Kidney capillary endothelial cell (primary cell): ENCODE measurements around the gene COLEC11.
"Not testable (repeated sequence)": the region's sequence is repeated elsewhere in the genome, so short reads cannot be mapped to it uniquely, and the experiment has no call there.

Experiments used
- DNase-seq: peaks from one replicate; pipeline ENCODE4 v3.0.0-alpha.2; 2018; ENCODE audit warnings: low spot score

The COLEC11 gene

GRCh38 chr2:3606028-3606369 lies 11.1 kb downstream of the COLEC11 start:
- no peak for DNase-seq

DNA sequence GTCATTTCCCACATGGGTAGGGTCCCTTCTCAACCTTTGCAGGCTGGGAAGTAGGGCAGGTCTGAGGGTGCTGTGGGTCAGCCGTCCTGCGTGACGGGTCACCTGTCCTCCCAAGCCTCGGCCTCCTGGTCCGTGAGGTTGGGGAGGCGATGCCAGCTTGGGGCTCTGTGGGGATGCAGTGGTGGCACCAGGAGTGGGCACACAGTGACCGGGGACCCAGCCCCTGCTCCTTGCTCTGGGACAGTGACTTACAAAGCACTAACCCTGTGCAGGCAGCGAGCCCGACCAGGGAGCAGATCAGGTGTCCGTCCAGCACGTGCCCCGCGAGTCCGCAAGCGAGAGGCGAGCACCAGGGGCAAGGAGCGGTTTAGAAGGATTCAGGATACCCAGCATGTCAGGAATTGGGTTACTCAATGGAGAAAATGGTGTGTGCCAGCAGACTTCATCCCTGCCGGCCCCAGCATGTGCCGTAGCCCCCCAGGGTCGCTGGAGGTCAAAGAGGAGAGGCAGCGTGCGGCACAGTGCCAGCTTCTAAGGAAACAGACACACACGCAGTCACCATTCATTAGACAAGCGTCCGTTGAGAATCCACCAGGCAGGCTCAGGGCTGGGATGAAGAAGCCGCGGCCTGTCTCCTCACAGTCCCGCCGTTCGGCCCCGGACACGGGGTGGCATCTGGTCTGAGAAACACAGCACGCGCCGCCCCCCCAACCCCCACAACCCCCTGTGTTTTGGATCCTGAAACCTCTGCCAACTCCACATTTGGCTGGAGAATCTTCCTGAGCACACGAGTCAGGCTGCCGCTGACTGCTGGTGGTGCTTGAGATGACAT lies 11.7 kb downstream of the COLEC11 start:
- no peak for DNase-seq

DNA sequence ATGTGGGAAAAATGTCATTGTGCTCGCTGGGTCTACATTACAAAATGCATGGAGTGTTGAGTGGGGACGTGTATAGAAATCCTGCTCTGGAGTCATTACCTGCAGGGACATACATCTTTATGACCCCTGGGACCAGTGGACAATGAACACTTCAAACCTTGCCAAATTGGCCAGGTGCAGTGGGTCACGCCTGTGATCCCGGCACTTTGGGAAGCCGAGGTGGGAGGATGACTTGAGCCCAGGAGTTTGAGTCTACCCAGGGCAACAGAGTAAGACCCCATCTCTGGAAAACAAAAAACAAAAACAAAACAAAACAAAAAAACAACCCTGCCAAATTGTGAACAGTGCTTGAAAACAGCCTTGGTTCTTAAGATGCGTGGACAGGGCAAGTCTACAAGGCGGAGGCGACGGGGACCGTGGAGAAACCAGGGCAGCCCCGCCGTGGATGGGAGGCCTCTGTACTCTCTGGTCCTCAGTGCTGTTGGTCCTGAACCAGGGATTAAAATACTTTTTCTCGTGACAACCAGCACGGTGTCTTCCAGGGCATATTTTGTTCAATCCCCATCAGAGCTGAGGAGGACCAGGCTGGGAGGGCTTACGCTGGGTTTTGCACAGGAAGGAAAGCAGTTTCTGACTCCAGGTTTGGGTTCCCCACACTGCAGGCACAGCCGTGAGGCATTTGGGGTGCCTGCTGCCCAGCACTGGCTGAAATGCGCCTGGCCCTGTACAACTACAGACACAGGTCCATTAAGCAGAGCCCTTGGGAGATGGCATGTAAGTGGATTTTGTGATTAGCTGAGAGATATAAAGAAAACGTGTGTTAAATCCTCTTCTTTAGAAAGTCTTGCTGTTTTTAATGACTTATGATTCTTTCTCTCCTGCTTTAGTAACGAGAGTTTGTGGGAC lies 13.7 kb downstream of the COLEC11 start:
- DNase-seq: no peak

- DNase-seq: not testable (repeated sequence)
These were observed 14.4 kb downstream of the COLEC11 start for GRCh38 chr2:3609279-3609673.

DNA sequence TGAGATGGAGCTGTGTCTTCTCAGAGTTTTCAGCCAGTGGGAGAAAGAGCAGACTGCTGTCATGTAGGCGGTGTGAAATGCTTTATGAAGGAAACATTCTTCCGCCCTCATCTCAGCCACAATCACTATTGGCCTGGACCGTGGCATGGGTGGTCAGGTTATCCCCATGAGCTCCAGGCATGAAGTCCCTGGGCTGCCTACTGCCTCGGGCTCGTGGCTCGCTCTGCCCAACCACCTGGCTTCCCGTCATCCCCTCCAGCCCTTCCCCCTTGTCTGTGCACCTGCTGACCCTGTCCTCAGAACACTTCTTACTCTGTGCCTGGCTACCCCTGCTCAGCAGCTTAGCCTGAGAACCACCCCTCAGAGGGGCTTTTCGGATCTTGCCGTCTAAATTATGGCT lies 15.5 kb downstream of the COLEC11 start:
- no peak for DNase-seq

DNA sequence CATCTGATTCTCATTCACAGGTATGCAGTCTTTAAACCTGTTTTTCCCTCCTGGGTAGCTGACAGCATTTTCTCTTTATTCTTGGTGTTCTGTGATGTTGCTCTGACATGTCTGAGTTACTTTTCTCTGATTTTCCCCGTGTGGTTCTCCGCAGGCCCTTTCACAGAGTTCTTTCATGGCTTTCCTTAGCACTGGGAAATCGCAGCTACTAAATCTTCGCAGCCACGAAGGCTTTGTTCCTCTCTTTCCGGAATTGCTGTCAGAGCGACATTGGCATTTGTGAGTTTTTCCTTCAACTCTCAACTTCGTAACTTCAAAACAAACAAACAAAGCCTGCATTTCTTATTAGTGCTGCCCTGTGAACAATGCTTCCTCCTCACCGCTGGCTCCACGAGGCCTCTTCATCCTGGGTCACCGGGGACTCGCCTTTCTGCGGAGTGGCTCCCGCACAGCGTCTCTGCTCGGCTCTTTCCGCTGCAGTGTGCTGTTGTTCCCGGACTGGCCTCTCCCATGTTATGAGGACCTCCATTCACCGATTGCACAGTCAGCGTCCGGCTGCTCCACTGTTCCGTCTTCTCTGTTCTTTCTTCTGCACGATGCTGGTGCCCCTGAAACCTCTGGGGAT lies 16.1 kb downstream of the COLEC11 start:
- no peak for DNase-seq

DNA sequence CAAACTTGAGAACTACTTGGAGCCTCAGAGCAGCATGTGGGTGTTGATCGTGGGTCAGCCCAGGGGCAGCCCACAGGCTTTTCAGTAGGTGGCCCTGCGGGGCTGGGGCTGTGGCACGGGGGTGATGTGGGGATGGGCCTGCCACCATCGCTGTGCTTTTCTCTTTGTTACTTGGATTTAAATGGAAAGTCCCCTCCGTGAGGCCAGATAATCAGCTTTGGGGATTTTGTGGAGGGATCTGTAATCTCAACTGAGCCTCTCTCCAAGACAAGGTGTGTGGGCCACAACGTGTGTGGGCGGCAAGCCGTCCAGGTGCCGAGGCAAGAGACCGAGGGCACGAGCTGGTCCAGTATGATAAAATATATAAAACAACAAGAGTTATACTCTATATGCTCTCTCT lies 16.7 kb downstream of the COLEC11 start:
- DNase-seq: no peak

GRCh38 chr2:3612639-3613523 lies 18.0 kb downstream of the COLEC11 start:
- DNase-seq: no peak

- DNase-seq: no peak
These were observed 18.6 kb downstream of the COLEC11 start for GRCh38 chr2:3613524-3613905.

DNA sequence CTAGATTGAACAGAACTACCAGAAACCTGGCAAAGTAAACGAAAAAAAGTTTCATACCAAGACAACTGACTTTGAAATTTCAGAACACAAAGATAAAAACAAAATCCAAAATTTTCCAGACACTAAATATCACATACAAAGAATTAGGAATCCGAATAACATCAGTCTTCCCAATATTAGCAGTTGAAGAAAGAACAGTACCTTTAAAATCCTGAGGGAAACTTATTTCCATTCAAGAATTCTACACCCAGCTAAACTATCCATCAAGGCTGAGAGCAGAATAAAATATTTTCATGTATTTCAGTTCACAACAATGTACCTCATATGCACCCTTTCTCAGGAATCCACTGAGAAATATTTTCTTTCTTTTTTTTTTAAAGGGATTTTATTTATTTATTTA lies 19.8 kb downstream of the COLEC11 start:
- DNase-seq: not testable (repeated sequence)

- not testable (repeated sequence) for DNase-seq
These were observed 20.8 kb downstream of the COLEC11 start for GRCh38 chr2:3615541-3616200.

- DNase-seq: not testable (repeated sequence)
These were observed 21.7 kb downstream of the COLEC11 start for GRCh38 chr2:3616435-3617197.

DNA sequence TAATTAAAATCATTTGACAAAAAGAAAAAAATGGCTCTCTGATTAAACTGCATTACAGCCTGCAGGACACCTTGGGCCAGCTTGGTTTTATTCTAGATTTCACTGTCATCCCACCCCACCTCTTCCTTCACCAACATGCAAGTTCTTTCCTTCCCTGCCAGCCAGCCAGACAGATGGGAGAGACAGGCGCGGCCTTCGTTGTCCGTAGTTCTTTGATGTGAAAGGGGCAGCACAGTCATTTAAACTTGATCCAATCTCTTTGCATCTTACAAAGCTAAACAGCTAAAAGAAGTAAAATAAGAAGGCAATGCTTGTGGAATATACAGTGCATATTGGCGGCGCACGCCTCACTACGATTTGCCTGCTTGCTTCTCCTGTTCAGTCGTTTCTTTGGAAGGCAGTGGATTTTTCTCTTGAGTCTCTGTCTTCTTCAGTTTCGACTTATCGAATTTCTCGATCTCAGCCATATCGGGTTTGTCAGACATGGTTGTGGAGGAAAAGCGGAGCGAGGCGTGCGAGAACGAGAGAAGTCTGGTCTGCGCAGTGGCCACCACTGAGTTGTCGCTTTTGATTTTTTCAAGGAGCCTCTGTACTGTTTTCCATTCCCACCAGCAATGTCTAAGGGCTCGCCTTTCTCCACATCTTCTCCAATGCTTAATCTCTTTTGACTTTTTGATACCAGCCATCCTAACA lies 22.4 kb downstream of the COLEC11 start:
- no peak for DNase-seq

DNA sequence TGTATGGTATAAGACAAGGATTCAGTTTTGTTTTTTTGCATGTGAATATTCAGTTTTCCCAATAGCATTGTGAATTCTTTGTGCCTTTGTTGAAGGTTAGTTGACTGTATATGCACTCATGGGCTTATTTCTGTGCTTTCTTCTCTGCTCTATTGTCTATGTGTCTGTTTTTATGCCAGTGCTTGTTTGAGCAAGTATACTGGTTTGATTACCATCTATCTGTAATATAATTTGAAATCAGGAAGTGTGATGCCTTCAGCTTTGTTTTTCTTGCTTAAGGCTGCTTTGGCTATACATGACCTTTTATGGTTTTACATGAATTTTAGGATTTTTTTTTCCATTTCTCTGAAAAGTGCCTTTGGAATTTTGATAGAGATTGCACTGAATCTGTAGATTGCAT lies 23.5 kb downstream of the COLEC11 start:
- no peak for DNase-seq

- no peak for DNase-seq
These were observed 24.1 kb downstream of the COLEC11 start for GRCh38 chr2:3619033-3619432.

GRCh38 chr2:3619661-3620060 lies 24.7 kb downstream of the COLEC11 start:
- DNase-seq: not testable (repeated sequence)

- no peak for DNase-seq
These were observed 25.9 kb downstream of the COLEC11 start for GRCh38 chr2:3620834-3621233.

- no peak for DNase-seq
These were observed 28.1 kb downstream of the COLEC11 start for GRCh38 chr2:3622967-3623366.

GRCh38 chr2:3624059-3624794 lies 29.3 kb downstream of the COLEC11 start:
- no peak for DNase-seq
